IMR-90 (cell line): ENCODE results near the gene STON2. TPM values are rescaled to one million over a fixed set of nuclear protein-coding genes. Genes with fewer than 3 reads are reported as not detected.

Experiments
- ATAC-seq: fragments of 200-7000 bp; cut with Tn5 transposase; 2 replicates; pipeline ENCODE4 v1.9.1; 2020; ENCODE audit warnings: low read depth, mild to moderate bottlenecking, moderate library complexity
- BruUV-seq: library from RNA; stranded (reverse); fragments of 400-500 nt; replicated peaks from 2 replicates; lab custom pipeline; 2021; lab: Mats Ljungman, UMichigan
- CTCF ChIA-PET: fragments of 300-600 bp; formaldehyde crosslinking; extraction: SDS; loops from one replicate; lab custom pipeline; 2021; ENCODE audit warnings: antibody characterized with exemption; lab: Yijun Ruan, JAX
- POLR2A ChIA-PET: fragments of 300-600 bp; sonication (Branson Sonifier 250); formaldehyde crosslinking; loops from one replicate; lab custom pipeline; 2022; ENCODE audit warnings: antibody characterized with exemption; ENCODE audit not compliant: unreplicated experiment; lab: Charles Lee
- DNase-seq: peaks from one replicate; pipeline ENCODE4 v3.0.0; 2013
- H2AFZ ChIP-seq: replicated peaks from 2 replicates; pipeline ENCODE3; 2013; ENCODE audit warnings: low read length, mild to moderate bottlenecking; ENCODE audit not compliant: poor library complexity
- H2AK5ac ChIP-seq: 2 replicates; pipeline ENCODE4 v1.6.1; 2013; ENCODE audit warnings: low read depth, low read length, inconsistent platforms
- H2AK9ac ChIP-seq: replicated peaks from 2 replicates; pipeline ENCODE3; 2013; ENCODE audit warnings: mild to moderate bottlenecking, low read depth, low read length, moderate library complexity; ENCODE audit not compliant: poor library complexity
- H2BK120ac ChIP-seq: 2 replicates; pipeline ENCODE4 v1.6.1; 2013; ENCODE audit warnings: low read depth, low read length, inconsistent platforms
- H2BK15ac ChIP-seq: 3 replicates; pipeline ENCODE4 v1.6.1; 2013; ENCODE audit warnings: low read depth, low read length, inconsistent platforms
- H2BK20ac ChIP-seq: 2 replicates; pipeline ENCODE4 v1.6.1; 2013; ENCODE audit warnings: low read depth, mild to moderate bottlenecking, inconsistent platforms, low read length, moderate library complexity
- H2BK5ac ChIP-seq: 2 replicates; pipeline ENCODE4 v1.6.1; 2013; ENCODE audit warnings: mild to moderate bottlenecking, low read depth, low read length, inconsistent platforms; ENCODE audit not compliant: poor library complexity, severe bottlenecking
- H3K14ac ChIP-seq: replicated peaks from 2 replicates; pipeline ENCODE4 v1.6.1; 2013; ENCODE audit warnings: low read depth, low read length, inconsistent platforms
- H3K18ac ChIP-seq: 2 replicates; pipeline ENCODE4 v1.6.1; 2013; ENCODE audit warnings: low read depth, low read length, control low read depth
- H3K23ac ChIP-seq: 2 replicates; pipeline ENCODE4 v1.6.1; 2013; ENCODE audit warnings: low read depth, low read length, inconsistent platforms
- H3K27ac ChIP-seq: 2 replicates; pipeline ENCODE4 v1.5.1; 2013; ENCODE audit warnings: mild to moderate bottlenecking, control low read depth, low read length; ENCODE audit not compliant: insufficient read depth
- H3K27me3 ChIP-seq: 2 replicates; pipeline ENCODE4 v1.6.1; 2013; ENCODE audit warnings: low read length; ENCODE audit not compliant: control insufficient read depth, insufficient read depth
- H3K36me3 ChIP-seq: 2 replicates; pipeline ENCODE4 v1.6.1; 2013; ENCODE audit warnings: low read length, mixed read lengths; ENCODE audit not compliant: control insufficient read depth, insufficient read depth
- H3K4ac ChIP-seq: 2 replicates; pipeline ENCODE4 v1.6.1; 2013; ENCODE audit warnings: low read depth, low read length, inconsistent platforms
- H3K4me1 ChIP-seq: 2 replicates; pipeline ENCODE4 v1.6.1; 2013; ENCODE audit warnings: low read length, mixed read lengths; ENCODE audit not compliant: control insufficient read depth, insufficient read depth
- H3K4me2 ChIP-seq: 2 replicates; pipeline ENCODE4 v1.6.1; 2013; ENCODE audit warnings: low read depth, mild to moderate bottlenecking, control low read depth, low read length, moderate library complexity
- H3K4me3 ChIP-seq: 2 replicates; pipeline ENCODE4 v1.5.1; 2013; ENCODE audit warnings: low read depth, mild to moderate bottlenecking, control low read depth, low read length, moderate library complexity; ENCODE audit not compliant: insufficient read depth
- H3K56ac ChIP-seq: 2 replicates; pipeline ENCODE4 v1.6.1; 2013; ENCODE audit warnings: low read length, inconsistent platforms; ENCODE audit not compliant: insufficient read depth; ENCODE audit errors: extremely low read depth
- H3K79me1 ChIP-seq, 2 experiments: 2 replicates each; pipeline ENCODE4 v1.6.1; 2013; ENCODE audit warnings: low read length in 2 of 2, inconsistent platforms in 1 of 2, low read depth in 1 of 2
- H3K9ac ChIP-seq: 2 replicates; pipeline ENCODE4 v1.6.1; 2013; ENCODE audit warnings: low read depth, low read length, control low read depth
- H3K9me1 ChIP-seq: 2 replicates; pipeline ENCODE4 v1.6.1; 2013; ENCODE audit warnings: low read length, inconsistent platforms; ENCODE audit not compliant: insufficient read depth
- H3K9me3 ChIP-seq: 2 replicates; pipeline ENCODE4 v1.6.1; 2013; ENCODE audit warnings: low read length; ENCODE audit not compliant: control insufficient read depth, insufficient read depth
- H4K20me1 ChIP-seq: 2 replicates; pipeline ENCODE4 v1.6.1; 2013; ENCODE audit warnings: low read length, inconsistent platforms; ENCODE audit not compliant: insufficient read depth
- H4K5ac ChIP-seq: 2 replicates; pipeline ENCODE4 v1.6.1; 2013; ENCODE audit warnings: mild to moderate bottlenecking, low read depth, low read length, control low read depth
- H4K8ac ChIP-seq, 2 experiments: 2 replicates each; pipeline ENCODE4 v1.6.1; 2013; ENCODE audit warnings: low read depth in 2 of 2, low read length in 2 of 2, control low read depth in 1 of 2, inconsistent platforms in 1 of 2
- H4K91ac ChIP-seq: 2 replicates; pipeline ENCODE4 v1.6.1; 2013; ENCODE audit warnings: low read depth, low read length, inconsistent platforms; ENCODE audit not compliant: insufficient read depth
- CEBPB ChIP-seq: IDR thresholded peaks from 2 replicates; pipeline ENCODE4 v1.6.1; 2012; ENCODE audit warnings: low read depth, low read length, improper control_type of control experiment
- CHD1 ChIP-seq: IDR thresholded peaks from 2 replicates; pipeline ENCODE4 v1.6.1; 2012; ENCODE audit warnings: low read depth, low read length, improper control_type of control experiment
- CTCF ChIP-seq: conservative IDR thresholded peaks from 2 replicates; pipeline ENCODE4 v1.5.1; 2012; ENCODE audit warnings: mild to moderate bottlenecking, low read depth, low read length, improper control_type of control experiment
- FOS ChIP-seq: fragments of 150-350 bp; IDR thresholded peaks from 2 replicates; pipeline ENCODE4 v1.6.1; 2016; ENCODE audit warnings: low read depth, low read length
- MAFK ChIP-seq: IDR thresholded peaks from 2 replicates; pipeline ENCODE4 v1.6.1; 2012; ENCODE audit warnings: low read depth, low read length, improper control_type of control experiment
- MAZ ChIP-seq: IDR thresholded peaks from 2 replicates; pipeline ENCODE4 v1.6.1; 2012; ENCODE audit warnings: low read depth, mild to moderate bottlenecking, low read length, improper control_type of control experiment, moderate library complexity, borderline replicate concordance
- MXI1 ChIP-seq: IDR thresholded peaks from 2 replicates; pipeline ENCODE4 v1.6.1; 2012; ENCODE audit warnings: low read depth, mild to moderate bottlenecking, low read length, moderate library complexity, borderline replicate concordance
- POLR2A ChIP-seq: IDR thresholded peaks from 2 replicates; pipeline ENCODE4 v1.6.1; 2012; ENCODE audit warnings: mild to moderate bottlenecking, low read depth, low read length
- RAD21 ChIP-seq: IDR thresholded peaks from 2 replicates; pipeline ENCODE4 v1.6.1; 2012; ENCODE audit warnings: low read length, improper control_type of control experiment
- RCOR1 ChIP-seq: IDR thresholded peaks from 2 replicates; pipeline ENCODE4 v1.6.1; 2012; ENCODE audit warnings: mild to moderate bottlenecking, low read length, improper control_type of control experiment; ENCODE audit not compliant: insufficient replicate concordance
- RFX5 ChIP-seq: IDR thresholded peaks from 2 replicates; pipeline ENCODE4 v1.8.0; 2012; ENCODE audit warnings: low read depth, mild to moderate bottlenecking, low read length, moderate library complexity
- USF2 ChIP-seq: fragments of 150-350 bp; IDR thresholded peaks from 2 replicates; pipeline ENCODE4 v1.6.1; 2017; ENCODE audit warnings: mild to moderate bottlenecking, antibody characterized with exemption, low read length, low read depth
- WGBS, 2 experiments: methylation state at CpG; one replicate each; pipeline versions ENCODE4 v1.1.5 to v1.1.7; 2013; ENCODE audit warnings: missing lambda C conversion rate in 2 of 2; ENCODE audit not compliant: insufficient read length in 1 of 2; ENCODE audit errors: extremely low coverage in 2 of 2; 5-methylcytosine and 5-hydroxymethylcytosine counted together
- dilution Hi-C: fragments of 300-500 bp; cut with HindIII; formaldehyde crosslinking; loops from one replicate; pipeline ENCODE4 v1.14.3; 2018; ENCODE audit warnings: low sequenced_read_pairs; ENCODE audit not compliant: unreplicated experiment
- in situ Hi-C: fragments of 300-500 bp; cut with MboI; formaldehyde crosslinking; loops from 3 replicates; pipeline ENCODE4 v1.14.3; 2019; ENCODE audit warnings: low sequenced_read_pairs, inconsistent platforms, mixed read lengths
- intact Hi-C: fragments of 100-400 bp; cut with micrococcal nuclease; formaldehyde crosslinking; loops from 2 replicates; pipeline ENCODE4 v1.10.0; 2022
- polyA plus RNA-seq, 3 experiments: library from polyadenylated mRNA; depleted of rRNA; stranded (reverse); fragments of >200 nt; gene quantifications; 2 replicates each; pipeline ENCODE4 v1.2.3, GENCODE V29; 2012; ENCODE audit warnings: low replicate concordance in 1 of 3
- total RNA-seq: library from RNA; depleted of rRNA; stranded (reverse); fragments of >200 nt; gene quantifications from 2 replicates; pipeline ENCODE4 v1.2.3, GENCODE V29; 2012

STON2 gene
- total and polyA plus RNA-seq, 2 of the 4 experiments (the other 2 are of a cell fraction): not detected

GRCh38 chr14:81436296-81437138 lies 36.4 kb upstream of the STON2 start:
- H2AK9ac ChIP-seq: no peak overlapping the region
- H3K23ac ChIP-seq: no peak overlapping the region
- no peak overlapping the region for H2BK120ac ChIP-seq
- peaks cover 49% of the 10 kb centered on the region for H3K27me3 ChIP-seq
- H2AK5ac ChIP-seq: no peak overlapping the region
- H3K4me1 ChIP-seq: no peaks in the 10 kb centered on the region; the same call in 1 of the 2 replicates
- H3K14ac ChIP-seq: no peak overlapping the region
- no peak overlapping the region for H4K8ac ChIP-seq
- H2BK5ac ChIP-seq: no peak overlapping the region
- BruUV-seq: no TSS peak
- POLR2A ChIA-PET: no interaction called here
- TF ChIP-seq USF2 (no peak), POLR2A (no peak), RAD21 (no peak), RFX5 (no peak), MAZ (no peak), CEBPB (no peak), FOS (no peak), CTCF (no peak), CHD1 (no peak), RCOR1 (no peak), MAFK (no peak), MXI1 (no peak)
- peak overlapping the region; percentile 90 for H3K4me2 ChIP-seq
- H4K91ac ChIP-seq: no peak overlapping the region
- no peaks in the 10 kb centered on the region for H4K20me1 ChIP-seq
- H2AFZ ChIP-seq: peak overlapping the region; percentile 80
- WGBS, 2 experiments: 2% methylated on average over 25 of the region's 79 CpGs; no CpG with 5 or more reads in 1 of the 2 experiments
- H3K27ac ChIP-seq: no peak overlapping the region
- H3K9me3 ChIP-seq: no peaks in the 10 kb centered on the region
- CTCF ChIA-PET: no interaction called here
- no peaks in the 10 kb centered on the region for H3K36me3 ChIP-seq
- intact Hi-C loops (no loop called here), in situ Hi-C loops (no loop called here), dilution Hi-C loops (no loop called here)
- no peak overlapping the region for H3K18ac ChIP-seq
- H3K4ac ChIP-seq: no peak overlapping the region
- H2BK20ac ChIP-seq: no peak overlapping the region
- no peak overlapping the region for H4K5ac ChIP-seq
- no peak overlapping the region for H2BK15ac ChIP-seq
- DNase-seq: peak; percentile 45
- H3K9me1 ChIP-seq: no peaks in the 10 kb centered on the region
- ATAC-seq: peak; percentile 99
- peak overlapping the region; percentile 43 for H3K4me3 ChIP-seq
- H3K79me1 ChIP-seq: no peaks in the 10 kb centered on the region
- H3K9ac ChIP-seq: no peak overlapping the region
- H3K56ac ChIP-seq: no peak overlapping the region
